ENCODE results near the gene SNTN. TPM values are rescaled to one million over a fixed set of nuclear protein-coding genes. Genes with fewer than 3 reads are reported as not detected.

SNTN gene
- polyA plus RNA-seq, 1 of the 3 experiments (the other 2 are of a cell fraction): not detected

- POLR2A ChIA-PET: no interaction called here
- WGBS (ENCODE audit: low lambda C conversion rate): 45% methylated on average over 6 of the region's 6 CpGs
- Histone ChIP-seq H3K36me3 (replicated peaks in 1 of 2; ENCODE audit: control insufficient read depth in 1 of 2, insufficient read depth in 2 of 2, low read length in 1 of 2) (no peaks in the 10 kb centered on the region), H3K4me1 (ENCODE audit: control insufficient read depth in 1 of 2, insufficient read depth in 2 of 2, low read depth in 1 of 2, low read length in 1 of 2) (no peaks in the 10 kb centered on the region), H3K9ac (no peak overlapping the region), H3K4me3 (ENCODE audit: low read depth in 2 of 2, low read length in 1 of 2) (no peak overlapping the region), H2AFZ (ENCODE audit: low read depth) (no peak overlapping the region), H3K27me3 (ENCODE audit: insufficient read depth) (no peaks in the 10 kb centered on the region), H3K79me2 (ENCODE audit: insufficient read depth) (no peaks in the 10 kb centered on the region), H3K9me3 (no peaks in the 10 kb centered on the region), H3K4me2 (no peak overlapping the region), H4K20me1 (ENCODE audit: insufficient read depth) (no peaks in the 10 kb centered on the region), H3K27ac (ENCODE audit: low read depth in 2 of 2, low read length in 1 of 2) (no peak overlapping the region), H3K9me2 (no peaks in the 10 kb centered on the region), H3F3A (replicated peaks; ENCODE audit: insufficient read depth) (no peaks in the 10 kb centered on the region)
- CTCF ChIA-PET: interaction anchor here (1.1 kb wide), 1 partner anchor 9 kb away, joined by 4 read pairs; no protein-coding TSS in a partner anchor
- TF ChIP-seq, protein P1, sequence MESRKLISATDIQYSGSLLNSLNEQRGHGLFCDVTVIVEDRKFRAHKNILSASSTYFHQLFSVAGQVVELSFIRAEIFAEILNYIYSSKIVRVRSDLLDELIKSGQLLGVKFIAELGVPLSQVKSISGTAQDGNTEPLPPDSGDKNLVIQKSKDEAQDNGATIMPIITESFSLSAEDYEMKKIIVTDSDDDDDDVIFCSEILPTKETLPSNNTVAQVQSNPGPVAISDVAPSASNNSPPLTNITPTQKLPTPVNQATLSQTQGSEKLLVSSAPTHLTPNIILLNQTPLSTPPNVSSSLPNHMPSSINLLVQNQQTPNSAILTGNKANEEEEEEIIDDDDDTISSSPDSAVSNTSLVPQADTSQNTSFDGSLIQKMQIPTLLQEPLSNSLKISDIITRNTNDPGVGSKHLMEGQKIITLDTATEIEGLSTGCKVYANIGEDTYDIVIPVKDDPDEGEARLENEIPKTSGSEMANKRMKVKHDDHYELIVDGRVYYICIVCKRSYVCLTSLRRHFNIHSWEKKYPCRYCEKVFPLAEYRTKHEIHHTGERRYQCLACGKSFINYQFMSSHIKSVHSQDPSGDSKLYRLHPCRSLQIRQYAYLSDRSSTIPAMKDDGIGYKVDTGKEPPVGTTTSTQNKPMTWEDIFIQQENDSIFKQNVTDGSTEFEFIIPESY (IDR thresholded peaks at IDR 0.05; ENCODE audit: borderline replicate concordance, low read depth): no peak
- TF ChIP-seq TEAD4 (IDR thresholded peaks at IDR 0.05; ENCODE audit: borderline replicate concordance, insufficient read depth): no peak
- TF ChIP-seq, protein P2, sequence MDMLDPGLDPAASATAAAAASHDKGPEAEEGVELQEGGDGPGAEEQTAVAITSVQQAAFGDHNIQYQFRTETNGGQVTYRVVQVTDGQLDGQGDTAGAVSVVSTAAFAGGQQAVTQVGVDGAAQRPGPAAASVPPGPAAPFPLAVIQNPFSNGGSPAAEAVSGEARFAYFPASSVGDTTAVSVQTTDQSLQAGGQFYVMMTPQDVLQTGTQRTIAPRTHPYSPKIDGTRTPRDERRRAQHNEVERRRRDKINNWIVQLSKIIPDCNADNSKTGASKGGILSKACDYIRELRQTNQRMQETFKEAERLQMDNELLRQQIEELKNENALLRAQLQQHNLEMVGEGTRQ (IDR thresholded peaks at IDR 0.05; ENCODE audit: borderline replicate concordance, low read depth, low read length): no peak
- TF ChIP-seq TAF1 (IDR thresholded peaks at IDR 0.05; ENCODE audit: borderline replicate concordance, low read depth, low read length): no peak
- no peak for DNase-seq
These were observed 31.6 kb downstream of the SNTN start for GRCh38 chr3:63684081-63684480.

- no peaks in the 10 kb centered on the region for H3K36me3 ChIP-seq (replicated peaks in 1 of 2; ENCODE audit: control insufficient read depth in 1 of 2, insufficient read depth in 2 of 2, low read length in 1 of 2)
- no peaks in the 10 kb centered on the region for H3K4me1 ChIP-seq (ENCODE audit: control insufficient read depth in 1 of 2, insufficient read depth in 2 of 2, low read depth in 1 of 2, low read length in 1 of 2)
- CTCF ChIA-PET: no interaction called here
- DNase-seq: no peak
- no peaks in the 10 kb centered on the region for H3K27me3 ChIP-seq (ENCODE audit: insufficient read depth)
- H3F3A ChIP-seq (replicated peaks; ENCODE audit: insufficient read depth): no peaks in the 10 kb centered on the region
- H3K9me2 ChIP-seq: no peaks in the 10 kb centered on the region
- H4K20me1 ChIP-seq (ENCODE audit: insufficient read depth): no peaks in the 10 kb centered on the region
- H3K9me3 ChIP-seq: no peaks in the 10 kb centered on the region
- H3K9ac ChIP-seq: no peak overlapping the region
- 63% methylated on average over 2 of the region's 2 CpGs for WGBS (ENCODE audit: low lambda C conversion rate)
- no peak overlapping the region for H3K4me2 ChIP-seq
- no peak overlapping the region for H3K4me3 ChIP-seq (ENCODE audit: low read depth in 2 of 2, low read length in 1 of 2)
- POLR2A ChIA-PET: no interaction called here
- H2AFZ ChIP-seq (ENCODE audit: low read depth): no peak overlapping the region
- no peak overlapping the region for H3K27ac ChIP-seq (ENCODE audit: low read depth in 2 of 2, low read length in 1 of 2)
- H3K79me2 ChIP-seq (ENCODE audit: insufficient read depth): no peaks in the 10 kb centered on the region
- no peak for TF ChIP-seq POLR2AphosphoS5 (IDR thresholded peaks at IDR 0.05; ENCODE audit: low read depth, low read length)
- no peak for TF ChIP-seq RFX5 (IDR thresholded peaks at IDR 0.05; ENCODE audit: low read length)
- TF ChIP-seq RXRA (IDR thresholded peaks at IDR 0.05; ENCODE audit: borderline replicate concordance, low read depth): no peak
- TF ChIP-seq JUND (IDR thresholded peaks at IDR 0.05): no peak
- TF ChIP-seq NRF1 (IDR thresholded peaks at IDR 0.05; ENCODE audit: low read depth, low read length): no peak
- no peak for TF ChIP-seq SMC3 (IDR thresholded peaks at IDR 0.05; ENCODE audit: low read depth, low read length)
- TF ChIP-seq, protein P3, sequence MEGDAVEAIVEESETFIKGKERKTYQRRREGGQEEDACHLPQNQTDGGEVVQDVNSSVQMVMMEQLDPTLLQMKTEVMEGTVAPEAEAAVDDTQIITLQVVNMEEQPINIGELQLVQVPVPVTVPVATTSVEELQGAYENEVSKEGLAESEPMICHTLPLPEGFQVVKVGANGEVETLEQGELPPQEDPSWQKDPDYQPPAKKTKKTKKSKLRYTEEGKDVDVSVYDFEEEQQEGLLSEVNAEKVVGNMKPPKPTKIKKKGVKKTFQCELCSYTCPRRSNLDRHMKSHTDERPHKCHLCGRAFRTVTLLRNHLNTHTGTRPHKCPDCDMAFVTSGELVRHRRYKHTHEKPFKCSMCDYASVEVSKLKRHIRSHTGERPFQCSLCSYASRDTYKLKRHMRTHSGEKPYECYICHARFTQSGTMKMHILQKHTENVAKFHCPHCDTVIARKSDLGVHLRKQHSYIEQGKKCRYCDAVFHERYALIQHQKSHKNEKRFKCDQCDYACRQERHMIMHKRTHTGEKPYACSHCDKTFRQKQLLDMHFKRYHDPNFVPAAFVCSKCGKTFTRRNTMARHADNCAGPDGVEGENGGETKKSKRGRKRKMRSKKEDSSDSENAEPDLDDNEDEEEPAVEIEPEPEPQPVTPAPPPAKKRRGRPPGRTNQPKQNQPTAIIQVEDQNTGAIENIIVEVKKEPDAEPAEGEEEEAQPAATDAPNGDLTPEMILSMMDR (IDR thresholded peaks at IDR 0.05): no peak
- TF ChIP-seq, protein P4, sequence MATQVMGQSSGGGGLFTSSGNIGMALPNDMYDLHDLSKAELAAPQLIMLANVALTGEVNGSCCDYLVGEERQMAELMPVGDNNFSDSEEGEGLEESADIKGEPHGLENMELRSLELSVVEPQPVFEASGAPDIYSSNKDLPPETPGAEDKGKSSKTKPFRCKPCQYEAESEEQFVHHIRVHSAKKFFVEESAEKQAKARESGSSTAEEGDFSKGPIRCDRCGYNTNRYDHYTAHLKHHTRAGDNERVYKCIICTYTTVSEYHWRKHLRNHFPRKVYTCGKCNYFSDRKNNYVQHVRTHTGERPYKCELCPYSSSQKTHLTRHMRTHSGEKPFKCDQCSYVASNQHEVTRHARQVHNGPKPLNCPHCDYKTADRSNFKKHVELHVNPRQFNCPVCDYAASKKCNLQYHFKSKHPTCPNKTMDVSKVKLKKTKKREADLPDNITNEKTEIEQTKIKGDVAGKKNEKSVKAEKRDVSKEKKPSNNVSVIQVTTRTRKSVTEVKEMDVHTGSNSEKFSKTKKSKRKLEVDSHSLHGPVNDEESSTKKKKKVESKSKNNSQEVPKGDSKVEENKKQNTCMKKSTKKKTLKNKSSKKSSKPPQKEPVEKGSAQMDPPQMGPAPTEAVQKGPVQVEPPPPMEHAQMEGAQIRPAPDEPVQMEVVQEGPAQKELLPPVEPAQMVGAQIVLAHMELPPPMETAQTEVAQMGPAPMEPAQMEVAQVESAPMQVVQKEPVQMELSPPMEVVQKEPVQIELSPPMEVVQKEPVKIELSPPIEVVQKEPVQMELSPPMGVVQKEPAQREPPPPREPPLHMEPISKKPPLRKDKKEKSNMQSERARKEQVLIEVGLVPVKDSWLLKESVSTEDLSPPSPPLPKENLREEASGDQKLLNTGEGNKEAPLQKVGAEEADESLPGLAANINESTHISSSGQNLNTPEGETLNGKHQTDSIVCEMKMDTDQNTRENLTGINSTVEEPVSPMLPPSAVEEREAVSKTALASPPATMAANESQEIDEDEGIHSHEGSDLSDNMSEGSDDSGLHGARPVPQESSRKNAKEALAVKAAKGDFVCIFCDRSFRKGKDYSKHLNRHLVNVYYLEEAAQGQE (IDR thresholded peaks at IDR 0.05; ENCODE audit: low read depth, low read length): no peak
- TF ChIP-seq TCF12 (IDR thresholded peaks at IDR 0.05): no peak
- no peak for TF ChIP-seq MAX (IDR thresholded peaks at IDR 0.05; ENCODE audit: low read depth)
- TF ChIP-seq, protein P5, sequence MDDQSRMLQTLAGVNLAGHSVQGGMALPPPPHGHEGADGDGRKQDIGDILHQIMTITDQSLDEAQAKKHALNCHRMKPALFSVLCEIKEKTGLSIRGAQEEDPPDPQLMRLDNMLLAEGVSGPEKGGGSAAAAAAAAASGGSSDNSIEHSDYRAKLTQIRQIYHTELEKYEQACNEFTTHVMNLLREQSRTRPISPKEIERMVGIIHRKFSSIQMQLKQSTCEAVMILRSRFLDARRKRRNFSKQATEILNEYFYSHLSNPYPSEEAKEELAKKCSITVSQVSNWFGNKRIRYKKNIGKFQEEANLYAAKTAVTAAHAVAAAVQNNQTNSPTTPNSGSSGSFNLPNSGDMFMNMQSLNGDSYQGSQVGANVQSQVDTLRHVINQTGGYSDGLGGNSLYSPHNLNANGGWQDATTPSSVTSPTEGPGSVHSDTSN (IDR thresholded peaks at IDR 0.05): no peak
- no peak for TF ChIP-seq TAF1 (IDR thresholded peaks at IDR 0.05; ENCODE audit: borderline replicate concordance, low read depth, low read length)
- TF ChIP-seq GABPA (IDR thresholded peaks at IDR 0.05; ENCODE audit: low read depth): no peak
- no peak for TF ChIP-seq SIN3A (IDR thresholded peaks at IDR 0.05; ENCODE audit: borderline replicate concordance, low read depth, low read length)
- TF ChIP-seq EZH2phosphoT487 (IDR thresholded peaks at IDR 0.05; ENCODE audit: borderline replicate concordance, low read depth): no peak
- TF ChIP-seq FOXJ3 (CRISPR knock-in tag; IDR thresholded peaks at IDR 0.05): no peak
These were observed 32.9 kb downstream of the SNTN start for GRCh38 chr3:63685340-63685739.

Measured in SK-N-SH (cell line).